ENCODE results near the gene MAP4K5.

DNA sequence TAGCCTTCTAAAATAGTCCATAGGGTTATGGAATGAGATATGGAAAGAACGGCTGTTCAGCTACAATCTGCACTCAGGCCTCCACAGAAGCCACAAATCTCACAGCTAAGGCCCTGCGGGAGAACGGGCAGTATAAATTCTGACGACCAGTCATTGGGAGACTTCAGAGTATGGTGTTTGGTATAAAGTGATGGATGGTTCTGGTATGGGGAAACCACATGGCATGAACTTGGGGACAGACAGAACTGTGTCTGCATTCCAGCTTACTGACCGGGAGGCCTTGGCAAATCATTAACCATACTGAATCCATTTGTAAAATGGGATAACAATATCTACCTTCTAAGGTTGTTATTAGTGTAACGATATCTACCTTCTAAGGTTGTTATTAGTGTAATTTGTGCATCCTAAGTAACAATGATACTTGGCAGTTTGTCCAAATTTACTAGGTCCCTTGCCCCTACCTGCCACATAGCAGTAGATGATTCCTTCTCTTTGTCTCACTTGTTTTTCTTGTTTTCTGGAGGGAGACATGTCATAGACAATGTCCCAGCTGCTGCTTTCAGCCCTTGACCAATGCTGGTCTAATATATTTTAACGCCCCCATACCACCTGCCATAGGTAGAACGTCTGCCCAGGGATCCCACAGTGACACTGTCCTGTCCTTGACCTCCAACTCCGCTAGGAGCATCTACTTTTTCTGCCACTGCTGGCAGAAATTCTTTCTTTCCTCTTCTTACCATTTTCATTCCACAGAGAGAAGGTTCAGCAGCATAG lies 142.5 kb downstream of the MAP4K5 start:
- TF ChIP-seq OSR1 (CRISPR knock-in tag; IDR thresholded peaks at IDR 0.05) = no peak
- TF ChIP-seq ARNTL (CRISPR knock-in tag; IDR thresholded peaks at IDR 0.05; ENCODE audit: borderline replicate concordance, low read depth) = no peak
- no peak for TF ChIP-seq CSDC2 (CRISPR knock-in tag; IDR thresholded peaks at IDR 0.05)
- TF ChIP-seq ESRRG (CRISPR knock-in tag; IDR thresholded peaks at IDR 0.05) = no peak
- TF ChIP-seq, protein P1, sequence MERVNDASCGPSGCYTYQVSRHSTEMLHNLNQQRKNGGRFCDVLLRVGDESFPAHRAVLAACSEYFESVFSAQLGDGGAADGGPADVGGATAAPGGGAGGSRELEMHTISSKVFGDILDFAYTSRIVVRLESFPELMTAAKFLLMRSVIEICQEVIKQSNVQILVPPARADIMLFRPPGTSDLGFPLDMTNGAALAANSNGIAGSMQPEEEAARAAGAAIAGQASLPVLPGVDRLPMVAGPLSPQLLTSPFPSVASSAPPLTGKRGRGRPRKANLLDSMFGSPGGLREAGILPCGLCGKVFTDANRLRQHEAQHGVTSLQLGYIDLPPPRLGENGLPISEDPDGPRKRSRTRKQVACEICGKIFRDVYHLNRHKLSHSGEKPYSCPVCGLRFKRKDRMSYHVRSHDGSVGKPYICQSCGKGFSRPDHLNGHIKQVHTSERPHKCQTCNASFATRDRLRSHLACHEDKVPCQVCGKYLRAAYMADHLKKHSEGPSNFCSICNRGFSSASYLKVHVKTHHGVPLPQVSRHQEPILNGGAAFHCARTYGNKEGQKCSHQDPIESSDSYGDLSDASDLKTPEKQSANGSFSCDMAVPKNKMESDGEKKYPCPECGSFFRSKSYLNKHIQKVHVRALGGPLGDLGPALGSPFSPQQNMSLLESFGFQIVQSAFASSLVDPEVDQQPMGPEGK (CRISPR knock-in tag; IDR thresholded peaks at IDR 0.05; ENCODE audit: borderline replicate concordance) = no peak
- no peak for TF ChIP-seq TCF4 (CRISPR knock-in tag; IDR thresholded peaks at IDR 0.05; ENCODE audit: borderline replicate concordance)
- TF ChIP-seq ZNF8 (CRISPR knock-in tag; IDR thresholded peaks at IDR 0.05) = no peak
- TF ChIP-seq ZNF565 (CRISPR knock-in tag; conservative IDR thresholded peaks at IDR 0.05; ENCODE audit: low read depth) = no peak
- no peak for TF ChIP-seq ZFP30 (CRISPR knock-in tag; IDR thresholded peaks at IDR 0.05)
- no peak for TF ChIP-seq ZFP3 (CRISPR knock-in tag; IDR thresholded peaks at IDR 0.05)
- no peak for TF ChIP-seq CREB5 (CRISPR knock-in tag; IDR thresholded peaks at IDR 0.05; ENCODE audit: low read depth)
- TF ChIP-seq RARB (CRISPR knock-in tag; IDR thresholded peaks at IDR 0.05) = no peak
